HG03039 (cell line): ENCODE measurements around the gene MARCO.
"Not testable (repeated sequence)": the region's sequence is repeated elsewhere in the genome, so short reads cannot be mapped to it uniquely, and the experiment has no call there.

ENCODE experiments used
- ATAC-seq: cut with Tn5 transposase; IDR thresholded peaks from one replicate; pipeline ENCODE4 v1.9.1; 2021; ENCODE audit warnings: mild to moderate bottlenecking, moderate library complexity; ENCODE audit not compliant: unreplicated experiment

MARCO gene

DNA sequence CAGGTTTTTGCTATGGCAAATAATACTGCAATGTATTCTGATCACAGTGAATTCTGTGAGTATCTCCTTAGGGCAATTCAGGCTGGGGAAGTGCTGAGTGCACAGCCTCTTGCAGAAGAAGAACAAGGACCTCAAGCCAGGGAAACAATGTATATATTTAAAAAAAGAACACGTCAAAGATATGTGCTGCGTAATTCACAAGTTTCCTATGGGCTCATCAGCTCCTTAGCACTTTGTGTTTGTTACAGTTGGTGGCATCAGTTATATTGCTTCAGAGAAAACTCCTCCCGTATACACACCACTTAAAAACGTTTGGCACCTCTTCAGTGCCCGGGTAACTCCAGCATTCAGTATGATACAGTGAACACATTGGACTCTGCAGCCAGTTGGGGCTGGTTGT lies 16.5 kb upstream of the MARCO start:
- ATAC-seq, result no peak

DNA sequence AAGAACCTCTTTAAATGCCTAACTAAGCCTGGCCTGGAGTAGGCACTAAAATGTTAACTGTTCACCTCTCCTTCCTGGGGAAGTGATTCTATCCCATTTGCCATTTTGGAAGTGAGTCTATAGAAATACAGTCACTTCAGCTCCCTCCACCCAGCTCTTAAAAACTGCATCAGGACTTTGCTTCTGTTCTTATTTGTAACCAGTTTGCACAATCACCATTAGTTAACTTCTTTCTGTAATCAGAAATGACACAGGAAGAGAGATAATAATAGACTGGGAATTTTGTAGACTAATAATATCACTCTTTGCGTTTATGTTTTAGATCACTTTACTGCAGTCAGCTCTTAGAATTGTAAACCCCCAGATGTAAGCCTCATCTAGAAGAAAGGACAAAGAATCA lies 16.0 kb upstream of the MARCO start:
- ATAC-seq, result no peak

DNA sequence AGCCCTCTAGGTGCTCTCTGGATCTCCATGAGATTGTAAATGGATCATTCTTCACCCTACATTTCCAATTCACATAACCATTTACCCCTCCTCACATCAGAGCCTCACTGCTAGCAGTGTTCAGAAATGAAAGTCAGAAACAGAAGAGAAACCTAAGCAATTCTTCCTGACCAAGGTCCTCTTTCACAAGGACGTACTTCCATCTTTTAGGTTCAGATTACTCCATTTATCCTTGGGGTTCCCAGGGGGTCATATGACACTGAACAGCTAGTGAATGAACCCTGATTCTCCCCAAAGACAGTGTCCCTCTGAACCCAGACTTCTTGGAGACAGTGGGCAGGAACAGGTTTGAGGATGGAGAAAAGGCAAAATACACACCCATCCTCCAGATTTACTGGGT lies 12.9 kb upstream of the MARCO start:
- ATAC-seq, result no peak

DNA sequence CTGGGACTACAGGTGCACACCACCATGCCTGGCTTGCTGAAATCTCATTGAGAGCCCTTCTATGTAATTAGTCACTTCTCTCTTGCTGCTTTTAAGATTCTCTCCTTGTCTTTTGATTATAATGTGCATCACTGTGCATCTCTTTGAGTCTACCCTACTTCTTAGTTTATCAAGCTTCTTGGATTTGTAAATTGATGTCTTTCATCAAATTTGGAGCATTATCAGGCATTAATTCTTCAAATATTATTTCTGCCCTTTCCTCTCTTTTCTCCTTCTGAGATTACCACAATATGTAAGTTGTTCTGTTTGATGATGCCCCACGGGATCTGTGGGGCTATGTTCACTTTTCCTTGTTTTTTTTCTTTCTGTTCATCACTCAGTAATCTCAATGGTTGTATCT lies 9.0 kb upstream of the MARCO start:
- ATAC-seq, result no peak

DNA sequence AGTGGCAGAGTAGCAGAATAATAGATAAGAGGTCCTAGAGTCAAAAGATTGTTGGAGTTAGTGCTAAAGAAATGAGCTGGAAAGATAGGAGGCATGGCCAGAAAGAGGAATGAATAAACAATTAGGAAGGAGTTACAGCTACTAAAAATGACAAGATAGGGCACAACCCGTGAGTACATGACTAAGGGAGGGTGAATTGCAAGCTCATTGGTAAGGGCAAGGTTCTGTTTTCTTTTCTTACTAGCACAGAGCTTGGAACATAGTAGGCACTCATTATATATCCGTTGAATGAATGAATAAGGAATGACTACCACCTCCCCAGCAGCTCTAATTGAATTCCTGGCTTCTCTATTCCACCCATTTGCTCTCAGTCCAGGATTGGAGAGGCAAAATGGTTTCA lies 5.7 kb upstream of the MARCO start:
- no peak for ATAC-seq

DNA sequence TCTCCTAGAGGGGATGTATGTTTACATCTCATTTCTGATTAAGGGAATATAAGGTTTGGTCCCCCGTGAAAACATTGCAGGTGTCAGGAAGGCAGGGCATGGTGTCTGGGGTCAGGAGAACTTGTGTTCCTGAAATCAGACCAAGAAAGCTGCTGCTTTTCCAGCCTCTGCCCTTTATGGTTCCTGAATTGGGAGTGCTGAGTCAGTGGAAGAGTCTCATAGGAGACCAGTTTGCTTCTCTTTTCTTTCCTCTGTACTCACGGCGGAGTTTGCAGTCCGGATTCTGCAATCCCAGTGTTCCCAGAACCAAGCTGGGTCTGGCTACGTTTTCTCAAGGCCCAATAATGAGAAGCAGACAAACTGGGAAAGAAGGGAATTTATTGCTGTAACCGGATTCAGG lies 5.1 kb upstream of the MARCO start:
- ATAC-seq, result no peak

DNA sequence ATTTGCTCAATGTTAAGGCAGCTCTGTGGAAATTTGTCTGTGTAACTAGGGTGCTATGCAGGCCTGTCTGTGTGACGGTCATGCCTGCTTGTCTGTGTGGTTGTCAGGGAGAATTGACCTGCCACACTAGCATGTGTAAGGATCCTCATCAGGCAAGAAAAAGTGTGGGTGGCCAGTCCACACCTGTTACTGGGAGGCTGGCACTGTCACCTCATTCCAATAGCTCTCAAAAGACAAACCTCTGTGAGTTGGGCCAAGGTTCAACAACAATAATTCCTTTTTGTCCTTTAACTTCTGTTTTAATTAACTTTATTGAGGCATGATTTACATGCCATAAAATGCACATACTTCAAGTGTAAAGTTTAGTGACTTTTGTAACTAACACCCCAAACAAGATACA lies 4.2 kb upstream of the MARCO start:
- ATAC-seq, result no peak

DNA sequence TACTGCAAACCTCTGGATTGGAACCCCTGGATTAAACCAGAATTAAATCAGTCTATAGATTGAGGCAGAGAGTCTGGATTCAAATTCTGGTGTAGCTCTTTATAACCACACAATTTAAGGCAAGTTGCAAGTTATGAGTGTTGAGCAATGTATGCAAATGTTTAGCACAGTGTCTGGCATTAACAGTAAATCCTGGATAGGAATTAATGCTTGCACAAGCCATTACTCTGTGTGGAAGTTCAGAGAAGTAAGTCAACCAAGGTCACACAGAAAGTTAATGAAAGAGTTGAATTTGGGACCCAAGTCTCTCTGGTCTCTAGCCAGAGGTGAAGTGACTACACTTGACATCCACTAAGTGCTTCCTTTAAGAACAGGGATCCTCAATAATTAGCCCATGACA lies 2.0 kb upstream of the MARCO start:
- ATAC-seq, result no peak

DNA sequence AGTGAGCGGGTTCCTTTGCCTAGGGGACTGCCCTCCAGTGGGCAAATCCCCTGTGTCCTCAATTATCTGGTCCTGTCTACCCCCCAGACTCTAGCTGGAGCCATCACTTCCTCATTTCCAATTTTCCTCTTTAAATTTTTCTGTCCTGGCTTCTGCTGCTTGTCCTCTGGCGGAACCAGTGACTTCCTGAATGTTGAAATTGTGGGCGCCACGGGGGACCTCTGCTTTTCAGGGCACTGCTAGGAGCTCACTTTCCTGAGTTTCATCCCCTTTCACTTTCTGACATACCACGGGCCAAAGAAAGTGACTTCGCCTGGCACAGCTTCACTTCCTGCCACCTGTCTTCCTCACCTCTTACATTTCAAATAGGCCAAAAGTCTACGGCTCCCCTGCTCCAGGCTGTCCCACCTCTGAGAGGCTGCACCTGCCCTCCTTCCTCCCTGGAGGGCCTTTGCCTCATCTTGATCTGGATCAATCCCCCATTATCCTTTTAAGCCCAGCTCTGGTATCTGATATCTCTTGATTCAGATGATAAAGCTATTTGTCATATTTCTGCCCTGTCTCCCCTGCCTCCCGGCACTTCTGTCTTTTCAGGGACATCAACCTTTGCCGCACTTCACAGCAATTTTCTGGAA lies 1.4 kb upstream of the MARCO start:
- ATAC-seq, result no peak

DNA sequence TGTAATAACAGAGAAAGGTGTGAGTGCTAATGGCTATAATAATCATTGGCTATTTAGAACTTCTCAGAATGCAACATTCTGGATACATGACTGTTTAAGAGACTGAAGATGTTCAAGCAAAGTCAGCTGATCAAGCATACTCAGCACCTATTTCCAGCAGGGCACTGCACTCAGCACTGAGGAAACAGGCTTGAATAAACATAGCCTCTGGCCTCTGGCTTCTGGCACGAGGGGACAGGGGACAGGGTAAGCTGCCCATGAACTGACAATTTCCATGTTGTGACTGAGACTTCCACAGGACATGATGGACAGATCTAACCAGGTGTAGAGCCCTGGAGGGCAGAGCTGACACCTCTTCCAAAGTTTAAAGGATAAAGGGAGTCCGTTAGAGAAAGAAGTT lies 1.3 kb downstream of the MARCO start:
- ATAC-seq, result no peak

DNA sequence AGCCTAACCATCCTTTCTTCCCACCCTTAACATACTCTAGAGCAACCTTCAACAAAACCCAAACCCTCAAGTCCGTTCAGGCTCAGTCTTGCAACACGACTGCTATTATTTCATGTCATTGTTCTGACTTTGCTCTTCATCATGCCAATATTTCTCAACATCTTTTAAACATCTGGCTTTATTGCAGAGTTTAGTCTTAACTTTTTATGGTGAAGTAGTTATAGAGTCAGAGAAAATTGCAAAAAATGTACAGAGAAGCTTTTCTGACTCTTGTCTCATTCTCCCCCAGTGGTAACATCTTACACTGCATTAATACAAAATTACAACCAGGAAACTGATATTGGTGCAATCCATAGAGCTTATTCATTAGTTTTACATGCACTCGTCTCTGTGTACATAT lies 3.9 kb downstream of the MARCO start:
- no peak for ATAC-seq

DNA sequence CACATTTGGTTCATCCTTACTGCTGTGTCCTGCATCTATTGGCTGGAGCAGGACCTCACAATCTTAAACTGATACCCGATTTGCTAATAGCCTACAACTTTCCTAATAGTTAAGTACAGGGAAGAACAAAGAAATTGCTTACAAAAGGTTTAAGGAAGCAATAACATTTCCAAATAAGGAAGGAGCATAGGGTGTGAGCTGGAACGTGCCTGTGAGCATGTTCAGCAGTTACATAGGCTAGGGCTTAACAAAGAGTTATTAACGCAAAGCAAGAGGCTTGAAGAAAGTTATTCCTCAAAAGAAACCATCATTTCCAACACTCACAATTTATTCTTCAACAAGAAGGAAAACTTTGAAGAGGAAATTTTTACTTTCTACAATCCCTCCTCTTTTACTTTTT lies 6.3 kb downstream of the MARCO start:
- ATAC-seq, result not testable (repeated sequence)

DNA sequence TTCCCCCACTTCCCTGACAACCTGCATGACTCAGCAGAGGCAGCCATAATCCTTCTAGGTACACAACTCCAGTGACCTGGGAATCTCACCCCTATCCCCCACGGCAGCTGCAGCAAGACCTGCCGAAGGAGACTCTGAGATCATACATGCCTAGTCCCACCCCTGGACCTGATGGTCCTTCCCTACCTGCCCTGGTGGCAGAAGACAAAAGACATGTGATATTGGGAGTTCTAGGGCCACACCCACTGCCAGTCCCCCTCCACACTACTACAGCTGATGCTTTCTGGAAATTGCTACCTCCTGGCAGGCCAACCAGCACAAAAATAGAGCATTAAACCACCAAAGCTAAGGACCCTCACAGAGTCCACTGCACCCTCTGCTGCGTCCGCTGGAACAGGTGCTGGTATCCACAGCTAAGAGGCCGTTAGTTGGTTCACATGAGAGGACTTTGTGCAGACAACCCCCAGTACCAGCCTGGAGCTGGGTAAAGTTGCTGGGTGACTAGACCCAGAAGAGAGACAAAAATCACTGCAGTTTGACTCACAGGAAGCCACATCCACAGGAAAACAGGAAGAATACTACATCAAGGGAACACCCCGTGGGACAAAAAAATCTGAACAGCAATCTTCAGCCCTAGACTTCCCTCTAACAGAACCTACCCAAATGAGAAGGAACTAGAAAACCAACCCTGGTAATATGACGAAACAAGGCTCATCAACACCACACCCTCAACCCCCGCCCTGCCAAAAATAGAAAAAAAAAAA lies 12.5 kb downstream of the MARCO start:
- ATAC-seq, result no peak

DNA sequence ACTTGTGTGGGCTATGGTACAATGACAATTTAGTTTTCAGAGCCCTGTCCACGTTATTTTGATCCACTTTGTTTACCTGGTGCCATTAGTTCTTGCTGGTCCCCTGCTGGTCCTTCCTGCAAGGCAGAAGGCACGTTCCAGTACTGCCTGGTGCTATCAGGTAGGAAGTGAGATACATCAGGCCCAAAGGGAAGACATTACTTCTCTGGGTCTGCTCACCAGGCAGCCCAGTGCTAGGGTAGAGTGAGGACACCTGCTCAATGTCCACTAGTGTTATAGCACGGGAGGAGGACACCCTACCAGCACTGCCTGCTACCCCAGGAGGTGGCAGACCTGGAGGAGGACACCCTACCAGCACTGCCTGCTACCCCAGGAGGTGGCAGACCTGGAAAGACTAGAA lies 23.7 kb downstream of the MARCO start:
- no peak for ATAC-seq

DNA sequence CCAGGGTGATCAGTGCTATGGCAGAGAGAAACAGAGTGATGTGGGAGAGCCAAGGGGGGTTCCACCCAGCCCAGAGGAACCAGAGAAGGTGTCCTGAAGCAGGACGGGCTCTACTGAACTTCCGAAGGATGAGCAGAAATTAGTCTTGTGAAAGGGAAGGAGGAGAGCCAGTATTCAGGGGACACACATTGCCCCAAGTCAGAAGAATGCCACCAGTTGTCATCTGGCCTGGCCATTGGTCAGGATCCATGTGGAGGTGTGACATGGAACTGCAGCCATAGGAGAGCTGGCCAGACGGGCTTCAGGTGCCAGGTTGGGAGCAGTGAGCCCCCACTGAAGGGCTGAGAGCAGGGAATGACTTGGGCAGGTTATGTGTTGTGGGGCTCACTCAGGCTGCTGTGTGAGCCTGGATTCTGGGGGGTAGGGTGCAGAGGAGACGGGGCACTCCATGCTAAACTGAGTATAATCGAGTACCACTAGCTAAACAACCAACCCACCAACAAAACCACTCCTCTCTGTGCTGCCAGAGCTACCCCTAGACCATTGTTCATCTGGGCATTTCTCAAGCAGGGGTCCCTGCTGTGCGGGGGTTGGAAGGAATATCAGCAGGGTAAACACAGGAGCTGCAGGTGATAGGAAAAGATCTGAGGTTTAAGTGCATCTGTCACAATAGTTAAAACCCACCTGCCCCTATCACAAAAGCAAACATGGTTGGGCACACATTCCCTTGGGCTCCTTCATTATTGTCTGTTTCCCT lies 25.3 kb downstream of the MARCO start:
- ATAC-seq, result no peak

DNA sequence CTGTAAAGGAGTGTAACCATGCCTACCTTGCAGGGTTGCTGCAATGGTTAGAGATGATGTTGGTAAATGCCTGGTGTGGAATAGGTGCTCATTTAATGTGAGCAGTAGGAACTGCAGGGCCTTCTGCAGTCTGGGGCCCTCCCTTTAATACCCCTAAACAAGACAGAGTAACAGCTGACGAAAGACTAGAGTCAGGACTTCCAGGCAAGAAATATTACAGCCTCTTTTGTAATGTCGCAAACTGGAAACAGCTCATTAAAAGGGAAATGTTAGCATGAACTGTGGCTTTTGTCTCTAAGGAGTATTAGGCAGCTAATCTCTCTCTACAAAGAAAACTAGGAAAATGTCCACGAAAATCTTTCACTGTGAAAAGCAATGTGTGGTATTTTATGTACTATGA lies 26.0 kb downstream of the MARCO start:
- no peak for ATAC-seq

DNA sequence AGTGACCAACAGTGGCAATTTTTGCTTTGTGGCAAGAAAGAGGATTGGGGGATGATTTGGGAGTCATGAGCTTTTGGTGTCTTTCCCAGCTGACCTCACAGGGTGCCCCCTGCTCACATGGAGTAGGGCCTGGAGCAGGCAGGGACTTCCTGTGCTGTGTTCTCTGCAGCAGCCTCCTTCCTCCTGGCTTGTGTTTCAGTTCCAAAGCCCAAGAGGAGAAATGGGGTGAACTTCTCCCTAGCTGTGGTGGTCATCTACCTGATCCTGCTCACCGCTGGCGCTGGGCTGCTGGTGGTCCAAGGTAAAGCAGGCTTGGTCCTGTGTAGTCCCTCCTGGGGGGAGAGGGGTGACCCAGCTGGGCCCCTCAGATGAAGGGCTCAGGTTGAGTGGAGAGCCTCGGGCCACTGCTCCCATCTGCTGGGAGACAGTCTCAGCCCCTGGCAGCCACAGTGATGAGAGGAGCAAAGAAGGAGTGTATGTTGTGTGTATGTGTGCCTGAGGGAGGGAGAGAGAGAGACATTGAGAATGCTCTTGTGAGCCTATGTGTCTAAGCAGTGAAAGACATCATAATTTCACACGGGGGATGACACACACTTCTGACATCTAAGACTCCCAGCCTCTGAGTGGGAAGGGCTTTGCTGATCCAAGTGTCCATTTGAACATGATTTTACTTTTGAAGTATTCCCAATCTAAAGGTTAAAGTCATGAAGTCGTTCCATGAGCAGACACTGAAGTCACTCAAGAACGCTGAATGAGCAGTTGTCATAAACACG lies 27.2 kb downstream of the MARCO start:
- no peak for ATAC-seq

DNA sequence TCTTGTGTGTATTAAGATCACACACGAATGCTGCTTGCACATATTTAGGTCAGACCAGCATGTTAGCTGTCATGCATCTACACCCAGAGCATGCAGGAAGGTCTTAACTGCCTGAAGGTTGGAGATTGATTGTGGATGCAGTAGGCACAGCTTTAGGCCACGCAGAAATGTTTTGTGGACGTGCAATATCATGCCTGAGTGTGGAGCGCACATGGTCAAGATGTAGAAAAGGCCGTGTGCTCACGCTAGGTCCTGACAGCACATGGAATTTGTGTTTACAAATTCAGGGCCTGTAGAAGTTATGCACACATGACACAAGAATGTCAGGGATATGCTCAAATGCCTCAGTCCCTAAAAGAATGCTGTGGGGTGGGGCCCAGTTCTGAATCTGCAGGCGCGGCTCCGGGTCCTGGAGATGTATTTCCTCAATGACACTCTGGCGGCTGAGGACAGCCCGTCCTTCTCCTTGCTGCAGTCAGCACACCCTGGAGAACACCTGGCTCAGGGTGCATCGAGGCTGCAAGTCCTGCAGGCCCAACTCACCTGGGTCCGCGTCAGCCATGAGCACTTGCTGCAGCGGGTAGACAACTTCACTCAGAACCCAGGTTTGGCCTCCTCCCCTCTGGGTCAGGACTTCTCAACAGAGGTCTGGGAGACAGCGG lies 27.9 kb downstream of the MARCO start:
- ATAC-seq, result no peak

DNA sequence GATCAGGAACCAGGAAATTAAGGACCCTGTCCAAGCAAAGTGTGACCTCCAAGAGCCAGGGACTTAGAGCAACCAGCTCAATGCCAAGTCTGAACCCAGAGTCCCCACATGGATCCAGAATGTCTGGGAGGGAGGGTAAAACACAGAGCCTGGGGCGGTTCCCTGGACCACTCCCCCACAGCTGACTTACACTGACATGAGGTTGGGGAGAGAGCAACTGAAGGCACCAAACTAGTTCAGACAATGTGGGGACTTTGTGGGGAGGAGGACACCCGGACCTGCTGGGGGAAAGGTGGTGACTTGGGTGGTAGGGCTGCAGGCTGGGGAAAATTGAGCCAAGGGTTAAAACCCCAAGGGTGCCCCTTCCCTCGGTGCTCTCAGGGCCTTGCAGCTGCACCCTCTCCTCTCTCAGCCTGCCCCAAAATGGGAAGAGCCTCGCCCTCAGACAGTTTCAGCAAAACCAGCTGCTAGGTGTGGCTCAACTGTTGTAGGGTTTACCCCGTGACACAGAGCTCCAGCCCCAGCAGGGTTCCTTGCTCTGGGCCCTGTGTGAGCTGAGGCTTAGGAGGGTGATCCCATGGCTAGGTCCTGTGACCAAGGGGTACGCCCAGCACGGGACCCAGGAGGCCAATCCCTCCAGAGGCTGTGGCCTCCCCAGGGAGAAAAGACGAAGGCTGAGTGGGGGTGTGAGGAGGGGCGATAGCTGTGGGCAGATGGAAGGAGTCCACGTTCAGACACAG lies 28.6 kb downstream of the MARCO start:
- ATAC-seq, result no peak
